Astrocyte (in vitro differentiated cells and primary cell): ENCODE results near the gene AQP7. TPM values are rescaled to one million over a fixed set of nuclear protein-coding genes. Genes with fewer than 3 reads are reported as not detected.
"Not testable (repeated sequence)": the region's sequence is repeated elsewhere in the genome, so short reads cannot be mapped to it uniquely, and the experiment has no call there.

Experiments
- DNase-seq: peaks from one replicate; pipeline ENCODE4 v3.0.0-alpha.2; 2010; ENCODE audit warnings: low read depth
- FAIRE-seq: peaks from 2 replicates; lab custom pipeline; 2011; peaks lifted over from hg19 to GRCh38; lab: Jason Lieb, UNC
- H2AFZ ChIP-seq: 2 replicates; pipeline ENCODE4 v1.6.0; 2012; ENCODE audit warnings: low read depth, low read length, inconsistent platforms
- H3K27ac ChIP-seq: 2 replicates; pipeline ENCODE4 v1.5.1; 2011; ENCODE audit warnings: low read depth, low read length, inconsistent platforms
- H3K27me3 ChIP-seq: 2 replicates; pipeline ENCODE4 v1.6.0; 2011; ENCODE audit warnings: low read length, inconsistent platforms; ENCODE audit not compliant: insufficient read depth
- H3K36me3 ChIP-seq: 2 replicates; pipeline ENCODE4 v1.5.1; 2011; ENCODE audit warnings: low read length, inconsistent platforms; ENCODE audit not compliant: insufficient read depth
- H3K4me1 ChIP-seq: 2 replicates; pipeline ENCODE4 v1.5.1; 2011; ENCODE audit warnings: low read length, inconsistent platforms; ENCODE audit not compliant: insufficient read depth
- H3K4me2 ChIP-seq: 2 replicates; pipeline ENCODE4 v1.6.0; 2012; ENCODE audit warnings: low read length, inconsistent platforms
- H3K4me3 ChIP-seq: 2 replicates; pipeline ENCODE4 v1.5.1; 2011; ENCODE audit warnings: low read depth, mild to moderate bottlenecking, low read length, inconsistent platforms; ENCODE audit not compliant: insufficient read depth
- H3K79me2 ChIP-seq: 2 replicates; pipeline ENCODE4 v1.6.0; 2012; ENCODE audit warnings: mild to moderate bottlenecking, low read length, inconsistent platforms; ENCODE audit not compliant: insufficient read depth
- H3K9ac ChIP-seq: 2 replicates; pipeline ENCODE4 v1.6.0; 2012; ENCODE audit warnings: mild to moderate bottlenecking, low read length, inconsistent platforms
- H3K9me3 ChIP-seq: 2 replicates; pipeline ENCODE4 v1.5.1; 2012; ENCODE audit warnings: low read depth, mild to moderate bottlenecking, low read length, inconsistent platforms; ENCODE audit not compliant: insufficient read depth
- H4K20me1 ChIP-seq: 2 replicates; pipeline ENCODE4 v1.6.0; 2012; ENCODE audit warnings: low read length, inconsistent platforms; ENCODE audit not compliant: insufficient read depth
- H3K27ac Mint-ChIP-seq: one replicate; pipeline ENCODE4 v1.8.0; 2021; ENCODE audit warnings: mild to moderate bottlenecking, mixed read lengths; ENCODE audit not compliant: unreplicated experiment
- H3K27me3 Mint-ChIP-seq: one replicate; pipeline ENCODE4 v1.8.0; 2021; ENCODE audit warnings: low read depth, mixed read lengths; ENCODE audit not compliant: unreplicated experiment
- H3K36me3 Mint-ChIP-seq: one replicate; pipeline ENCODE4 v1.8.0; 2021; ENCODE audit warnings: low read depth, mixed read lengths; ENCODE audit not compliant: unreplicated experiment
- H3K4me1 Mint-ChIP-seq: one replicate; pipeline ENCODE4 v1.8.0; 2021; ENCODE audit warnings: low read depth, mixed read lengths; ENCODE audit not compliant: unreplicated experiment
- H3K4me3 Mint-ChIP-seq: one replicate; pipeline ENCODE4 v1.8.0; 2021; ENCODE audit warnings: mild to moderate bottlenecking, moderate library complexity, mixed read lengths; ENCODE audit not compliant: unreplicated experiment
- H3K9me3 Mint-ChIP-seq: one replicate; pipeline ENCODE4 v1.8.0; 2021; ENCODE audit warnings: mild to moderate bottlenecking, mixed read lengths; ENCODE audit not compliant: unreplicated experiment
- EZH2 ChIP-seq: IDR thresholded peaks from 2 replicates; pipeline ENCODE4 v1.6.1; 2012; ENCODE audit warnings: mild to moderate bottlenecking, low read length, inconsistent platforms; ENCODE audit not compliant: insufficient read depth
- total RNA-seq: library from RNA; stranded (reverse); gene quantifications from 2 replicates; pipeline ENCODE4 v1.2.1, GENCODE V29; 2021
- TF ChIP-seq, protein P1 (sequence below): IDR thresholded peaks from 2 replicates; pipeline ENCODE4 v1.5.1; 2011; ENCODE audit warnings: low read depth, mild to moderate bottlenecking, inconsistent platforms, low read length, moderate library complexity; ENCODE audit not compliant: insufficient read depth

Gene AQP7
- total RNA-seq, 1 donor from 2014 or later = 1.9 TPM

DNA sequence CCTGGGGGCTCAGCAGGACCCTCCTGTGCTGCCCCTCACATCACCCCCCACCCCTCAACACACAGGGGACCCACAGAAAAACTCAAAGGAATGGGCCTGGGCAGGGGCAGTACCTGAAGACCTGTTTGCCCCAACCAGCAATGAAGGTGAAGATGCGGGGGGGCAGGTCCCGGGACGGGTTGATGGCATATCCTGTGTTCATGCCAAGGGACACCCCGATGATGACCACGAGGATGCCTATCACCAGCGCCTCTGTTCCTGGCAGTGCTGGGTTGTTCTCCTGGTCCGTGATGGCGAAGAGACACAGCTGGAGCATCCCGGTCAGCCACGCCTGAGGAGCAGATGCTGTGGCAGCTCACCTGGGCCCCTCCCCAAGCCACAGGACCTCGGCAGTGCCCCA is 16.8 kb downstream of the AQP7 start:
- peaks cover 12% of the 10 kb centered on the region for H3K27me3 Mint-ChIP-seq

DNA sequence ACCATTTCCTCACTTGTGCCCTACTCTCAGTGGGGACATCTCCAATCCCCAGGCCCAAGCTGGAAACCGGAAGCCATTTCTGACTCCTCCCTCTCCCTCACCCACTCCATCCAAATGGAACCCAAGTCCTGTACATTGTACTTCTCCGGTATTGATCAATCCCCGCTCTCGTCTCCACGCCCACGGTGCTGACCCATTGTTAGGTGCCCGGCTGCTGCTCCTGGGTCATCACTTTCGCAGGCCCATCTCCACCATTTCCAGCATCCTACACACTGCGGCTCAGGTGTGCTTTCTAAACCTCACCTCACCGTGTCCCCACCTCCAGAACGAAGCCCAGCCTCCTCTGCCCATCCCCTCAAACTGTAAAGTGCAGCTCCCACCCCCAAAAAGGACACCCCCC is 19.0 kb downstream of the AQP7 start:
- not testable (repeated sequence) for FAIRE-seq, H3K4me3 Mint-ChIP-seq, H3K9me3 ChIP-seq, H3K27me3 ChIP-seq, H3K9ac ChIP-seq, H3K27me3 Mint-ChIP-seq, H3K79me2 ChIP-seq, H3K27ac ChIP-seq, H3K4me1 ChIP-seq, H2AFZ ChIP-seq, H3K4me3 ChIP-seq, DNase-seq, H3K36me3 ChIP-seq, H3K36me3 Mint-ChIP-seq, H4K20me1 ChIP-seq, H3K4me1 Mint-ChIP-seq, H3K4me2 ChIP-seq, H3K9me3 Mint-ChIP-seq, H3K27ac Mint-ChIP-seq

More for the DNA sequence above, 16.8 kb downstream of the AQP7 start:
- not testable (repeated sequence) for H3K79me2 ChIP-seq, H3K4me3 Mint-ChIP-seq, DNase-seq, H4K20me1 ChIP-seq, H3K9ac ChIP-seq, H2AFZ ChIP-seq, H3K36me3 Mint-ChIP-seq, H3K4me2 ChIP-seq, H3K27ac ChIP-seq, FAIRE-seq, H3K36me3 ChIP-seq, H3K4me1 ChIP-seq, H3K4me3 ChIP-seq, H3K27me3 ChIP-seq, H3K9me3 ChIP-seq, H3K27ac Mint-ChIP-seq, H3K4me1 Mint-ChIP-seq, H3K9me3 Mint-ChIP-seq

GRCh38 chr9:33382397-33382796 is 20.0 kb downstream of the AQP7 start:
- not testable (repeated sequence) for H3K4me1 ChIP-seq, H3K9ac ChIP-seq, H3K4me2 ChIP-seq, H3K9me3 ChIP-seq, H3K79me2 ChIP-seq, H3K4me3 ChIP-seq, H3K4me1 Mint-ChIP-seq, H3K27me3 ChIP-seq, H3K36me3 Mint-ChIP-seq, DNase-seq, H3K9me3 Mint-ChIP-seq, H3K27me3 Mint-ChIP-seq, H4K20me1 ChIP-seq, H3K27ac ChIP-seq, H3K36me3 ChIP-seq, FAIRE-seq, H3K4me3 Mint-ChIP-seq, H2AFZ ChIP-seq
- peak overlapping the region; percentile 47 for H3K27ac Mint-ChIP-seq

DNA sequence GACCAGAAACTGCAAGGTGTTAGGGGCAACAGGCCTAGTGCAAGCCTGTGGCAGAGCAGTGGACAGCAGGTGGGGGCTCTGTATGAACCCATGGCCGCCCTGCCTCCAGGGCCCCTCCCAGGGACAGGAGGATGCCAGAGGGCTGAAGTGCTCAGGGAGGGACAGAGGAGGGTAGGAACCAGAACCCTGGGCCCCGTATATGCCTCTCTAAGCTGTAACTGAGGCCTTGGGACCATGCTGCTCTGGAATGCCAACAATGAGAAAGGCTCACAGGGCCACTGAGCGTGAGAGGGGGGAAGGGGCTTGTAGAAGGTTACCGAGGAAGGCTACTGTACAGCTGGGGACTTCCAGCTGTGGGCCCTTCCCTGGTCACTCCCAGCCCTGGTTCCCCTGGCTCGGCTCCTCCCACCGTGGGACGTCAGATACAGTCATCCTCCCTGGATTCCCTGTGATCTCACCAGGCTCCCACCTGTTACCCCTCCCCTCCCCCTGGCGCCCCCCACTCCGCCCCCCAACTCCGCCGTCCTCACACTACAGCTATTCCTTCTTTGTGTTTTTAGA is 21.1 kb downstream of the AQP7 start:
- FAIRE-seq (no peak), DNase-seq (no peak)
- Histone ChIP-seq H3K9ac (no peak overlapping the region), H3K4me2 (no peak overlapping the region), H3K4me1 (no peaks in the 10 kb centered on the region), H3K36me3 (no peaks in the 10 kb centered on the region), H4K20me1 (no peaks in the 10 kb centered on the region), H3K79me2 (no peaks in the 10 kb centered on the region), H3K27me3 (no peaks in the 10 kb centered on the region), H3K9me3 (no peaks in the 10 kb centered on the region), H3K27ac (no peak overlapping the region), H2AFZ (peak overlapping the region; percentile 34), H3K4me3 (no peak overlapping the region)
- H3K27ac Mint-ChIP-seq = peak overlapping the region; percentile 84
- peaks cover 3% of the 10 kb centered on the region for H3K4me1 Mint-ChIP-seq
- TF ChIP-seq, protein P1, sequence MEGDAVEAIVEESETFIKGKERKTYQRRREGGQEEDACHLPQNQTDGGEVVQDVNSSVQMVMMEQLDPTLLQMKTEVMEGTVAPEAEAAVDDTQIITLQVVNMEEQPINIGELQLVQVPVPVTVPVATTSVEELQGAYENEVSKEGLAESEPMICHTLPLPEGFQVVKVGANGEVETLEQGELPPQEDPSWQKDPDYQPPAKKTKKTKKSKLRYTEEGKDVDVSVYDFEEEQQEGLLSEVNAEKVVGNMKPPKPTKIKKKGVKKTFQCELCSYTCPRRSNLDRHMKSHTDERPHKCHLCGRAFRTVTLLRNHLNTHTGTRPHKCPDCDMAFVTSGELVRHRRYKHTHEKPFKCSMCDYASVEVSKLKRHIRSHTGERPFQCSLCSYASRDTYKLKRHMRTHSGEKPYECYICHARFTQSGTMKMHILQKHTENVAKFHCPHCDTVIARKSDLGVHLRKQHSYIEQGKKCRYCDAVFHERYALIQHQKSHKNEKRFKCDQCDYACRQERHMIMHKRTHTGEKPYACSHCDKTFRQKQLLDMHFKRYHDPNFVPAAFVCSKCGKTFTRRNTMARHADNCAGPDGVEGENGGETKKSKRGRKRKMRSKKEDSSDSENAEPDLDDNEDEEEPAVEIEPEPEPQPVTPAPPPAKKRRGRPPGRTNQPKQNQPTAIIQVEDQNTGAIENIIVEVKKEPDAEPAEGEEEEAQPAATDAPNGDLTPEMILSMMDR = no peak
- no peak for TF ChIP-seq EZH2
- H3K27me3 Mint-ChIP-seq = no peaks in the 10 kb centered on the region
- no peaks in the 10 kb centered on the region for H3K9me3 Mint-ChIP-seq
- H3K36me3 Mint-ChIP-seq = no peaks in the 10 kb centered on the region
- H3K4me3 Mint-ChIP-seq = no peak overlapping the region
